GM12873 (cell line): ENCODE data around the gene CORO7.

ENCODE experiments used
- TF ChIP-seq, protein P1 (sequence below): IDR thresholded peaks from 2 replicates; pipeline ENCODE4 v1.5.1; 2012; ENCODE audit warnings: low read depth, mild to moderate bottlenecking, moderate library complexity, low read length, control low read depth; ENCODE audit not compliant: insufficient read depth; ENCODE audit errors: missing control alignments

Gene CORO7

DNA sequence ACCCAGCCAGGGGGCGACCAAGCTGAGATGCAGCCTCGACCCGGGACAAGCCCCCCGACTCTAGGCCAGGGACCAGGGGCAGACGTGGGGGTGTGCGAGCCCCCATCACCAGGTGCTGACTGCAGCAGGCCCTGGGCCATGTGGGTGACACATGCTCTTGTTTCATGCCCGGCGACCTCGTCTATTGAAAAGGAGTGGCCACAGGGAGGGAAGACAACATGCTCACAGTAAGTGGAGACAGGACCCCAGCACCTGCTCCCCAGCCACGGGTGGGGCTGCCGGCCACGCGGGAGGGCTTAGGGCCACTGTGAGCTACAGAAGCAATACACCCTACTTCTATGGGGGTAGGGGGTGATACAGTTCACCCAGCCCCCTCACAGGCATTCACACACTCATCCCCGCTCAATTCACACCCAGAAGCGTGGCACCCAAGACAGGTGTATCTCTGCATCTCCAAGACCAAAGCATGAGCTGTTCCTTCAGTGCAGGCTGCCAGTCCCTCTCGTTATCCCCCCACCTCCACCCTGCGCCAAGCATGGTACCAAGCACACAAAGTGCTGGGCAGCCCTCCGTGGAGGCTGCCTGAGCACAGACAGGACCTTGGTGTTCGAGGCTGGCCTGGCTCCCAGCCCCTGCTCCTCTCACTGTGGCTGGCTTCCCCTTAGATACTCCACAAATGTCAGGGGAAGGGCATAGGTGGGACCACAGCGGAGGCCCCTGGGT is 31.2 kb downstream of the CORO7 start:
- TF ChIP-seq, protein P1, sequence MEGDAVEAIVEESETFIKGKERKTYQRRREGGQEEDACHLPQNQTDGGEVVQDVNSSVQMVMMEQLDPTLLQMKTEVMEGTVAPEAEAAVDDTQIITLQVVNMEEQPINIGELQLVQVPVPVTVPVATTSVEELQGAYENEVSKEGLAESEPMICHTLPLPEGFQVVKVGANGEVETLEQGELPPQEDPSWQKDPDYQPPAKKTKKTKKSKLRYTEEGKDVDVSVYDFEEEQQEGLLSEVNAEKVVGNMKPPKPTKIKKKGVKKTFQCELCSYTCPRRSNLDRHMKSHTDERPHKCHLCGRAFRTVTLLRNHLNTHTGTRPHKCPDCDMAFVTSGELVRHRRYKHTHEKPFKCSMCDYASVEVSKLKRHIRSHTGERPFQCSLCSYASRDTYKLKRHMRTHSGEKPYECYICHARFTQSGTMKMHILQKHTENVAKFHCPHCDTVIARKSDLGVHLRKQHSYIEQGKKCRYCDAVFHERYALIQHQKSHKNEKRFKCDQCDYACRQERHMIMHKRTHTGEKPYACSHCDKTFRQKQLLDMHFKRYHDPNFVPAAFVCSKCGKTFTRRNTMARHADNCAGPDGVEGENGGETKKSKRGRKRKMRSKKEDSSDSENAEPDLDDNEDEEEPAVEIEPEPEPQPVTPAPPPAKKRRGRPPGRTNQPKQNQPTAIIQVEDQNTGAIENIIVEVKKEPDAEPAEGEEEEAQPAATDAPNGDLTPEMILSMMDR: no peak

DNA sequence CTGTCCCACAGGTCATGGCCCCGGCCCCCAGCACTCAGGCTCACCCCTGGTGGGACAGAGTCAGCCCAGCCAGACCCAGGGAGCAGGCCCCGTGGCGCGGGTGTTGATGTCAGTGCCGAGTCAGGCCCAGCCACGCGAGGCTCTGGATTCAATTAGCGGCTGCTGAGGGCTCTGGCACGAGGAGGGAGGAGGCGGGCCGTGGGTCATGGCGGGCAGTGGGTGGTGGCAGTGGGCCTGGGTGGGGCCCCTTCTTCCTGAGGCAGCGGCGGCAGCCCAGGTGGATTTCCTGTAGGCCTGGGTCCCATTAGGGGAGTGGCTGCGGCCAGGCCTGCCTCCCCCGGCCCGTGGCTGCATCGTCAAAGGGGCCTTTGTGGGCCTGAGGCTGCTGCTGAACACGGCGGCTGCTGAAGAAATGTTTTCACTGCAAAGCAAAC is 31.9 kb downstream of the CORO7 start:
- TF ChIP-seq, protein P1: no peak

DNA sequence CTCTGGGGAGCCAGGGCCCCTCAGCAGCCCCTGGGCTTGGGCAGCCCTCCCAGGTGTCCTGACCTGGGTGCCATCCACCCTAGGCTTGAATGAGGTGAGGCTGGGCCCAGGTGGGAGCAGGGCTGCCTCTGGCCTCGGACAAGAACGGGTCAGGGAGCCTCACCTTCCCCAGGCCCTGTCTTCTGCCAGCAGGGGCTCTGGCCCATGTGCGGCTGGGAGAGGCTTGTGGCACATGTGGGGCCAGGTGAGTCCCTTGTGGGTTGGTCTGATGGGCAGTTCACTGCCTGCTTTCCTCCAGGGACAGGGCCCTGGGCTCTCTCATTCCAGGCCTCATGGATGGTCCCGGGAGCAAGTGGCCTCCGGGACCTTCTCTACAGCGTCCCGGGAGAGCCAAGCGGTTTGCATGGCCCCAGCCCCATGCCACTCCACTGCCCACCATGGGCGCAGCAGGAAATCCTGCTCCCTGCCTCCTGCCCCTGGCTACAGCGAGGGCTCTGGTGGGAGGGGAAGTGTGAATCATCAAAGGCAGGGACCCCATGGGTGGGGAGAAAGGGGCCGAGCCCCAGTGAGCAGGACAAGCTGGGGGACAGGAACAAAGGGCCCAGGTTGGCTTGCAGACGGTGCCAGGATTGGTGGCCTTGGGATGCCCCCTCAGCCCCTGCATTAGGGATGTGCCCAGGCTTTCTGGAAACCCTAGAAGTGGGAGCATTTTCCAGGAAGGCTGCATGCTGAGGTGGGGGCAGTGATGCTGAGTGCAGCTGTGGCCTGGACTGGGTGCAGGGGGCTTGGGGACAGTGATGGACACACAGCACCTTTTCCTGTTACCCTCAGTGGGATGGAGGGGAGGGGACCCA is 32.6 kb downstream of the CORO7 start:
- TF ChIP-seq, protein P1: no peak

DNA sequence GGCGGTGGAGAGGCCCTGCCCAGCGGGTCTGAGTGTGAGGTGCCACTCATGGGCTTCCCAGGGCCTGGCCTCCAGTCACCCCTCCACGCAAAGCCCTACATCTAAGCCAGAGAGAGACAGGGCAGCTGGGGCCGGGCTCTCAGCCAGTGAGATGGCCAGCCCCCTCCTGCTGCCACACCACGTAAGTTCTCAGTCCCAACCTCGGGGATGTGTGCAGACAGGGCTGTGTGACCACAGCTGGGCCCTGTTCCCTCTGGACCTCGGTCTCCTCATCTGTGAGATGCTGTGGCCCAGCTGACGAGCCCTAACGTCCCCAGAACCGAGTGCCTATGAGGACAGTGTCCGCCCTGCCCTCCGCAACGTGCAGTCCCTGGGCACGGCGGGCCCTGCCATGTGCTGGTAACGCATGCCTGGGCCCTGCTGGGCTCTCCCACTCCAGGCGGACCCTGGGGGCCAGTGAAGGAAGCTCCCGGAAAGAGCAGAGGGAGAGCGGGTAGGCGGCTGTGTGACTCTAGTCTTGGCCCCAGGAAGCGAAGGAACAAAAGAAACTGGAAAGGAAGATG is 33.5 kb downstream of the CORO7 start:
- TF ChIP-seq, protein P1: no peak

DNA sequence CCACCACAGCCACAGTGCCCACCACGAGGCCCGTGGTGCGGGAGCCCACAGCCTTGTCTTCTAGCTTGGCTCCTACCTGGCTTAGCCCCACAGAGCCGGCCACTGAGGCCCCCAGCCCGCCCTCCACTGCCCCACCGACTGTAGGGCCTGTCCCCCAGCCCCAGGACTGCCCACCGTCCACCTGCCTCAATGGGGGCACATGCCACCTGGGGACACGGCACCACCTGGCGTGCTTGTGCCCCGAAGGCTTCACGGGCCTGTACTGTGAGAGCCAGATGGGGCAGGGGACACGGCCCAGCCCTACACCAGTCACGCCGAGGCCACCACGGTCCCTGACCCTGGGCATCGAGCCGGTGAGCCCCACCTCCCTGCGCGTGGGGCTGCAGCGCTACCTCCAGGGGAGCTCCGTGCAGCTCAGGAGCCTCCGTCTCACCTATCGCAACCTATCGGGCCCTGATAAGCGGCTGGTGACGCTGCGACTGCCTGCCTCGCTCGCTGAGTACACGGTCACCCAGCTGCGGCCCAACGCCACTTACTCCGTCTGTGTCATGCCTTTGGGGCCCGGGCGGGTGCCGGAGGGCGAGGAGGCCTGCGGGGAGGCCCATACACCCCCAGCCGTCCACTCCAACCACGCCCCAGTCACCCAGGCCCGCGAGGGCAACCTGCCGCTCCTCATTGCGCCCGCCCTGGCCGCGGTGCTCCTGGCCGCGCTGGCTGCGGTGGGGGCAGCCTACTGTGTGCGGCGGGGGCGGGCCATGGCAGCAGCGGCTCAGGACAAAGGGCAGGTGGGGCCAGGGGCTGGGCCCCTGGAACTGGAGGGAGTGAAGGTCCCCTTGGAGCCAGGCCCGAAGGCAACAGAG is 34.2 kb downstream of the CORO7 start:
- TF ChIP-seq, protein P1: no peak

DNA sequence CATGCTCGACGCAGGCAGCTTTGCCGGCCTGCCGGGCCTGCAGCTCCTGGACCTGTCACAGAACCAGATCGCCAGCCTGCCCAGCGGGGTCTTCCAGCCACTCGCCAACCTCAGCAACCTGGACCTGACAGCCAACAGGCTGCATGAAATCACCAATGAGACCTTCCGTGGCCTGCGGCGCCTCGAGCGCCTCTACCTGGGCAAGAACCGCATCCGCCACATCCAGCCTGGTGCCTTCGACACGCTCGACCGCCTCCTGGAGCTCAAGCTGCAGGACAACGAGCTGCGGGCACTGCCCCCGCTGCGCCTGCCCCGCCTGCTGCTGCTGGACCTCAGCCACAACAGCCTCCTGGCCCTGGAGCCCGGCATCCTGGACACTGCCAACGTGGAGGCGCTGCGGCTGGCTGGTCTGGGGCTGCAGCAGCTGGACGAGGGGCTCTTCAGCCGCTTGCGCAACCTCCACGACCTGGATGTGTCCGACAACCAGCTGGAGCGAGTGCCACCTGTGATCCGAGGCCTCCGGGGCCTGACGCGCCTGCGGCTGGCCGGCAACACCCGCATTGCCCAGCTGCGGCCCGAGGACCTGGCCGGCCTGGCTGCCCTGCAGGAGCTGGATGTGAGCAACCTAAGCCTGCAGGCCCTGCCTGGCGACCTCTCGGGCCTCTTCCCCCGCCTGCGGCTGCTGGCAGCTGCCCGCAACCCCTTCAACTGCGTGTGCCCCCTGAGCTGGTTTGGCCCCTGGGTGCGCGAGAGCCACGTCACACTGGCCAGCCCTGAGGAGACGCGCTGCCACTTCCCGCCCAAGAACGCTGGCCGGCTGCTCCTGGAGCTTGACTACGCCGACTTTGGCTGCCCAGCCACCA is 35.1 kb downstream of the CORO7 start:
- TF ChIP-seq, protein P1: no peak
